Glutamatergic neuron (in vitro differentiated cells): Measurements from ENCODE around the gene SOX5. TPM values are rescaled to one million over a fixed set of nuclear protein-coding genes. Genes with fewer than 3 reads are reported as not detected.
"Not testable (repeated sequence)": the region's sequence is repeated elsewhere in the genome, so short reads cannot be mapped to it uniquely, and the experiment has no call there.

Experiments
- DNase-seq: peaks from one replicate; pipeline ENCODE4 v3.0.0; 2022
- H3K27ac Mint-ChIP-seq: one replicate; pipeline ENCODE4 v1.8.0; 2020; ENCODE audit warnings: mild to moderate bottlenecking, mixed read lengths, inconsistent platforms; ENCODE audit not compliant: unreplicated experiment
- H3K27me3 Mint-ChIP-seq: one replicate; pipeline ENCODE4 v1.8.0; 2020; ENCODE audit warnings: mild to moderate bottlenecking, moderate library complexity, mixed read lengths, inconsistent platforms; ENCODE audit not compliant: unreplicated experiment
- H3K36me3 Mint-ChIP-seq: one replicate; pipeline ENCODE4 v1.8.0; 2020; ENCODE audit warnings: mild to moderate bottlenecking, mixed read lengths, inconsistent platforms; ENCODE audit not compliant: unreplicated experiment
- H3K4me1 Mint-ChIP-seq: one replicate; pipeline ENCODE4 v1.8.0; 2020; ENCODE audit warnings: mild to moderate bottlenecking, low read depth, mixed read lengths, inconsistent platforms; ENCODE audit not compliant: unreplicated experiment
- H3K4me3 Mint-ChIP-seq: one replicate; pipeline ENCODE4 v1.8.0; 2020; ENCODE audit warnings: mild to moderate bottlenecking, mixed read lengths, inconsistent platforms; ENCODE audit not compliant: unreplicated experiment
- H3K9me3 Mint-ChIP-seq: one replicate; pipeline ENCODE4 v1.8.0; 2020; ENCODE audit warnings: mild to moderate bottlenecking, moderate library complexity, mixed read lengths, inconsistent platforms; ENCODE audit not compliant: unreplicated experiment
- total RNA-seq: library from RNA; stranded (reverse); fragmentation: NEBNext Ultra II Directional; extraction: Animal tissue kit (Norgen Biotek cat#: 25700); gene quantifications from one replicate; pipeline ENCODE4 v1.2.1, GENCODE V29; 2021; ENCODE audit not compliant: unreplicated experiment
- TF ChIP-seq, protein P1 (sequence below): fragments of 200-600 bp; sonication (generic); IDR thresholded peaks from one replicate; pipeline ENCODE4 v1.5.0; 2021; ENCODE audit not compliant: partially characterized antibody, unreplicated experiment

Gene SOX5
- total RNA-seq, 1 donor from 2014 or later: 118 TPM

- H3K36me3 Mint-ChIP-seq: peaks cover 5% of the 10 kb centered on the region
- H3K27me3 Mint-ChIP-seq: no peaks in the 10 kb centered on the region
- TF ChIP-seq, protein P1, sequence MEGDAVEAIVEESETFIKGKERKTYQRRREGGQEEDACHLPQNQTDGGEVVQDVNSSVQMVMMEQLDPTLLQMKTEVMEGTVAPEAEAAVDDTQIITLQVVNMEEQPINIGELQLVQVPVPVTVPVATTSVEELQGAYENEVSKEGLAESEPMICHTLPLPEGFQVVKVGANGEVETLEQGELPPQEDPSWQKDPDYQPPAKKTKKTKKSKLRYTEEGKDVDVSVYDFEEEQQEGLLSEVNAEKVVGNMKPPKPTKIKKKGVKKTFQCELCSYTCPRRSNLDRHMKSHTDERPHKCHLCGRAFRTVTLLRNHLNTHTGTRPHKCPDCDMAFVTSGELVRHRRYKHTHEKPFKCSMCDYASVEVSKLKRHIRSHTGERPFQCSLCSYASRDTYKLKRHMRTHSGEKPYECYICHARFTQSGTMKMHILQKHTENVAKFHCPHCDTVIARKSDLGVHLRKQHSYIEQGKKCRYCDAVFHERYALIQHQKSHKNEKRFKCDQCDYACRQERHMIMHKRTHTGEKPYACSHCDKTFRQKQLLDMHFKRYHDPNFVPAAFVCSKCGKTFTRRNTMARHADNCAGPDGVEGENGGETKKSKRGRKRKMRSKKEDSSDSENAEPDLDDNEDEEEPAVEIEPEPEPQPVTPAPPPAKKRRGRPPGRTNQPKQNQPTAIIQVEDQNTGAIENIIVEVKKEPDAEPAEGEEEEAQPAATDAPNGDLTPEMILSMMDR: no peak
- no peak overlapping the region for H3K4me3 Mint-ChIP-seq
- H3K9me3 Mint-ChIP-seq: no peaks in the 10 kb centered on the region
- H3K27ac Mint-ChIP-seq: no peak overlapping the region
- DNase-seq: no peak
- H3K4me1 Mint-ChIP-seq: peaks cover 13% of the 10 kb centered on the region
These were observed 220.1 kb downstream of the SOX5 start for GRCh38 chr12:23729359-23729758.

- peak overlapping the region; percentile 23 for H3K27ac Mint-ChIP-seq
These were observed 222.8 kb downstream of the SOX5 start for GRCh38 chr12:23726646-23727045.

DNA sequence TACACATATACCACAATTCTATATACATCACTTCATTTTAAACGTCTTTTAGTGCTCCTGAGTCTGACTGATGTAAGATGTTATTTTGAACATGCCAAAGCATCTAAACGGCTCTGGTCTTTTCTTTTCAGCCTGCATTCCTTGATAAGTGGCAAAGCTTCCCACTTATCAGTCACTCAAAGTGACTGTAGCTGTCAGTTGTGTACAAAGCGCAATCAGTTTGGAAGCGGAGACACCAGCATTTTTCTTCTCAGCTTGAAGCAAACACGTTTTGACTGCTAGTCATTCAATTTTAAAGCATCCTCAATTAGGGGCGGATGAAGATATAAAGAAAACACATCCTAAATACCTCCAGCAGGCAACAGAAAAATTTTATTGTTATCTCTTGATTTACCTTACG is 226.8 kb downstream of the SOX5 start:
- Mint-ChIP-seq H3K4me1 (peaks cover 18% of the 10 kb centered on the region), H3K36me3 (peaks cover 5% of the 10 kb centered on the region), H3K9me3 (no peaks in the 10 kb centered on the region), H3K27me3 (no peaks in the 10 kb centered on the region), H3K4me3 (no peak overlapping the region), H3K27ac (no peak overlapping the region)
- TF ChIP-seq, protein P1: no peak
- no peak for DNase-seq

More at GRCh38 chr12:23726646-23727045, 222.8 kb downstream of the SOX5 start:
- peaks cover 18% of the 10 kb centered on the region for H3K4me1 Mint-ChIP-seq
- no peak for DNase-seq
- TF ChIP-seq, protein P1: no peak
- no peaks in the 10 kb centered on the region for H3K9me3 Mint-ChIP-seq
- H3K36me3 Mint-ChIP-seq: peaks cover 5% of the 10 kb centered on the region
- no peaks in the 10 kb centered on the region for H3K27me3 Mint-ChIP-seq
- H3K4me3 Mint-ChIP-seq: no peak overlapping the region

DNA sequence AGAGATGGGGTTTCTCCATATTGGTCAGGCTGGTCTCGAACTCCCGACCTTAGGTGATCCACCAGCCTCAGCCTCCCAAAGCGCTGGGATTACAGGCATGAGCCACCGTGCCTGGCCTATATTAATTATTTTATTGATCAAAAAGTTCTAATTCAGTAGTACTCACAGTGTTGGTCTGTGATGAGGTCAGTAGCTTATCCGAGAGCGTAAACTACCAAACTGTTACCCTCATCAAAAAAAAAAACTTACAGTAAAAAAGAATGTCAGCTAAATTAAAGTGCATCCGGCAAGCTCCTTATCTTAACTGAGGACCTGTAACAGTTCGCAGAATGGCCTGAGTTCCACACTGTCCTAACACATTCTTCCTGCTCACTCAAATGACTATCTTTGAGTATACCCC is 228.2 kb downstream of the SOX5 start:
- Mint-ChIP-seq H3K36me3 (peaks cover 5% of the 10 kb centered on the region), H3K27me3 (no peaks in the 10 kb centered on the region), H3K9me3 (no peaks in the 10 kb centered on the region), H3K4me1 (peaks cover 12% of the 10 kb centered on the region), H3K4me3 (no peak overlapping the region), H3K27ac (no peak overlapping the region)
- no peak for DNase-seq
- TF ChIP-seq, protein P1: no peak

DNA sequence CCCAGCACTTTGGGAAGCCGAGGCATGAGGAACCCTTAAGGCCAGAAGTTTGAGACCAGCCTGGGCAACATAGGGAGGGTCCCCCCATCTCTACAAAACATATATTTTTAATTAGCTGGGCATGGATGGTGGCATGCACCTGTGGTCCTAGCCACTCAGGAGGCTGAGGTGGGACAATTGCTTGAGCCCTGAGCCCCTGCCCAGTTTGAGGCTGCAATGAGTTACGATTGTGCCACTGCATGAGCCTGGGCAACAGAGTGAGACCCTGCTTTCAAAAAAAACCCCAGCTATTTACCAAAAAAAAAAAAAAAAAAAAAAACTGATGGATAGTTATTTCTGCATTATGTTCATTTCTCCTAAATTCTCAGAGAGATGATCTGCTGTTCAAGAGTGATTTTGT is 230.0 kb downstream of the SOX5 start:
- H3K4me3 Mint-ChIP-seq: no peak overlapping the region
- no peak for DNase-seq

GRCh38 chr12:23710361-23710760 is 239.1 kb downstream of the SOX5 start:
- not testable (repeated sequence) for H3K4me3 Mint-ChIP-seq, H3K27me3 Mint-ChIP-seq, H3K27ac Mint-ChIP-seq, H3K36me3 Mint-ChIP-seq, H3K9me3 Mint-ChIP-seq, DNase-seq
- peaks cover 20% of the 10 kb centered on the region for H3K4me1 Mint-ChIP-seq

More for the DNA sequence above, 230.0 kb downstream of the SOX5 start:
- Mint-ChIP-seq H3K27me3 (no peaks in the 10 kb centered on the region), H3K27ac (no peak overlapping the region), H3K36me3 (no peaks in the 10 kb centered on the region), H3K4me1 (peaks cover 17% of the 10 kb centered on the region), H3K9me3 (peaks cover 4% of the 10 kb centered on the region)
- TF ChIP-seq, protein P1: no peak
